Measurements from ENCODE around the gene NAA50. TPM values are rescaled to one million over a fixed set of nuclear protein-coding genes. Genes with fewer than 3 reads are reported as not detected.

The NAA50 gene
- total RNA-seq, 1 donor from 2014 or later, result 90.1 TPM

- intact Hi-C loops (cut with DNase I), result no loop called here
- no peaks in the 10 kb centered on the region for H3K9me3 ChIP-seq
- no peaks in the 10 kb centered on the region for H3K27me3 ChIP-seq
- peaks cover 19% of the 10 kb centered on the region for H3K4me1 ChIP-seq
- no peak for DNase-seq (ENCODE audit: extremely low spot score in 2 of 2)
- no peaks in the 10 kb centered on the region for H3K36me3 ChIP-seq
- peak overlapping the region; percentile 54 for H3K27ac ChIP-seq
- TF ChIP-seq POLR2A (IDR thresholded peaks at IDR 0.05) (no peak), CTCF (IDR thresholded peaks at IDR 0.05) (no peak), POLR2AphosphoS5 (IDR thresholded peaks at IDR 0.05; ENCODE audit: insufficient read depth in 1 of 2, low read depth in 1 of 2) (no peak)
- no peak overlapping the region for H3K4me3 ChIP-seq
Observed at GRCh38 chr3:113753376-113753985, 7.4 kb upstream of the NAA50 start.

GRCh38 chr3:113751141-113751540 is 5.1 kb upstream of the NAA50 start:
- intact Hi-C loops (cut with DNase I), result no loop called here
- H3K4me1 ChIP-seq, result peaks cover 33% of the 10 kb centered on the region

GRCh38 chr3:113747283-113748046 is 1.4 kb upstream of the NAA50 start:
- Histone ChIP-seq H3K27me3 (no peaks in the 10 kb centered on the region), H3K9me3 (no peaks in the 10 kb centered on the region), H3K4me1 (peaks cover 47% of the 10 kb centered on the region), H3K36me3 (no peaks in the 10 kb centered on the region), H3K4me3 (peak overlapping the region; percentile 80 to 99), H3K27ac (peak overlapping the region; percentile 100)
- intact Hi-C loops (cut with DNase I), result no loop called here
- DNase-seq (ENCODE audit: extremely low spot score in 2 of 2), result no peak
- TF ChIP-seq POLR2AphosphoS5 (IDR thresholded peaks at IDR 0.05; ENCODE audit: insufficient read depth in 1 of 2, low read depth in 1 of 2), result no peak
- no peak for TF ChIP-seq CTCF (IDR thresholded peaks at IDR 0.05)
- no peak for TF ChIP-seq POLR2A (IDR thresholded peaks at IDR 0.05)

More at GRCh38 chr3:113751141-113751540, 5.1 kb upstream of the NAA50 start:
- Histone ChIP-seq H3K27me3 (no peaks in the 10 kb centered on the region), H3K36me3 (no peaks in the 10 kb centered on the region), H3K4me3 (no peak overlapping the region), H3K9me3 (no peaks in the 10 kb centered on the region), H3K27ac (no peak overlapping the region)
- DNase-seq (ENCODE audit: extremely low spot score in 2 of 2), result no peak
- TF ChIP-seq CTCF (IDR thresholded peaks at IDR 0.05) (no peak), POLR2A (IDR thresholded peaks at IDR 0.05) (no peak), POLR2AphosphoS5 (IDR thresholded peaks at IDR 0.05; ENCODE audit: insufficient read depth in 1 of 2, low read depth in 1 of 2) (no peak)

GRCh38 chr3:113746548-113747282 is 666 bp upstream of the NAA50 start, which contains the start of gene ATP6V1A:
ATP6V1A (plus strand) TSS chr3:113747035; CDS start chr3:113778754, 31,719 bp downstream.
- intact Hi-C loops (cut with DNase I), result no loop called here
- no peaks in the 10 kb centered on the region for H3K36me3 ChIP-seq
- TF ChIP-seq POLR2A (IDR thresholded peaks at IDR 0.05) (peak in 1 of 2 donors; percentile 30), POLR2AphosphoS5 (IDR thresholded peaks at IDR 0.05; ENCODE audit: insufficient read depth in 1 of 2, low read depth in 1 of 2) (peak; percentile 62 to 88), CTCF (IDR thresholded peaks at IDR 0.05) (no peak)
- no peaks in the 10 kb centered on the region for H3K9me3 ChIP-seq
- H3K4me3 ChIP-seq, result peak within 1 kb of the TSS; percentile 80 to 99
- peaks cover 55% of the 10 kb centered on the region for H3K4me1 ChIP-seq
- peak within 1 kb of the TSS; percentile 100 for H3K27ac ChIP-seq
- no peaks in the 10 kb centered on the region for H3K27me3 ChIP-seq
- peak in 1 of 2 donors; percentile 97 for DNase-seq (ENCODE audit: extremely low spot score in 2 of 2)

Data from vagina (tissue), 2 donors.